ENCODE measurements around the gene TECPR2. TPM values are rescaled to one million over a fixed set of nuclear protein-coding genes. Genes with fewer than 3 reads are reported as not detected.
A peak's percentile ranks its signal among the peaks of the same experiment; 100 is the strongest.

The TECPR2 gene
- total RNA-seq, 1 experiment from 2014 or later, result 5.8 TPM

- in situ Hi-C loops (cut with HindIII; ENCODE audit: low sequenced_read_pairs), result no loop called here
- DNase-seq (ENCODE audit: low spot score), result no peak
These were observed 123.2 kb downstream of the TECPR2 start for GRCh38 chr14:102485693-102486512.

- no peak for DNase-seq (ENCODE audit: low spot score)
- in situ Hi-C loops (cut with HindIII; ENCODE audit: low sequenced_read_pairs), result no loop called here
These were observed 123.9 kb downstream of the TECPR2 start for GRCh38 chr14:102486513-102487203.

GRCh38 chr14:102487204-102487577 is 124.5 kb downstream of the TECPR2 start:
- in situ Hi-C loops (cut with HindIII; ENCODE audit: low sequenced_read_pairs), result no loop called here
- DNase-seq (ENCODE audit: low spot score), result no peak

GRCh38 chr14:102490456-102490855 is 127.7 kb downstream of the TECPR2 start:
- DNase-seq (ENCODE audit: low spot score), result no peak
- in situ Hi-C loops (cut with HindIII; ENCODE audit: low sequenced_read_pairs), result no loop called here

GRCh38 chr14:102491366-102491765 is 128.6 kb downstream of the TECPR2 start:
- in situ Hi-C loops (cut with HindIII; ENCODE audit: low sequenced_read_pairs), result no loop called here
- DNase-seq (ENCODE audit: low spot score), result no peak

- DNase-seq (ENCODE audit: low spot score), result no peak
- in situ Hi-C loops (cut with HindIII; ENCODE audit: low sequenced_read_pairs), result no loop called here
These were observed 129.2 kb downstream of the TECPR2 start for GRCh38 chr14:102491786-102492530.

- in situ Hi-C loops (cut with HindIII; ENCODE audit: low sequenced_read_pairs), result no loop called here
- no peak for DNase-seq (ENCODE audit: low spot score)
These were observed 129.8 kb downstream of the TECPR2 start for GRCh38 chr14:102492531-102492910.

GRCh38 chr14:102493096-102493495 is 130.4 kb downstream of the TECPR2 start:
- DNase-seq (ENCODE audit: low spot score), result no peak
- in situ Hi-C loops (cut with HindIII; ENCODE audit: low sequenced_read_pairs), result no loop called here

GRCh38 chr14:102493585-102493984 is 130.8 kb downstream of the TECPR2 start:
- DNase-seq (ENCODE audit: low spot score), result no peak
- in situ Hi-C loops (cut with HindIII; ENCODE audit: low sequenced_read_pairs), result no loop called here

GRCh38 chr14:102495491-102496330 is 133.0 kb downstream of the TECPR2 start:
- in situ Hi-C loops (cut with HindIII; ENCODE audit: low sequenced_read_pairs), result no loop called here
- no peak for DNase-seq (ENCODE audit: low spot score)

GRCh38 chr14:102496331-102496691 is 133.6 kb downstream of the TECPR2 start:
- DNase-seq (ENCODE audit: low spot score), result no peak
- in situ Hi-C loops (cut with HindIII; ENCODE audit: low sequenced_read_pairs), result no loop called here

GRCh38 chr14:102496958-102497744 is 134.4 kb downstream of the TECPR2 start:
- DNase-seq (ENCODE audit: low spot score), result no peak
- in situ Hi-C loops (cut with HindIII; ENCODE audit: low sequenced_read_pairs), result no loop called here

GRCh38 chr14:102497998-102498677 is 135.4 kb downstream of the TECPR2 start:
- in situ Hi-C loops (cut with HindIII; ENCODE audit: low sequenced_read_pairs), result no loop called here
- DNase-seq (ENCODE audit: low spot score), result no peak

- DNase-seq (ENCODE audit: low spot score), result no peak
These were observed 136.0 kb downstream of the TECPR2 start for GRCh38 chr14:102498678-102499265.

GRCh38 chr14:102499401-102500157 is 136.8 kb downstream of the TECPR2 start:
- no peak for DNase-seq (ENCODE audit: low spot score)
- in situ Hi-C loops (cut with HindIII; ENCODE audit: low sequenced_read_pairs), result no loop called here

More at GRCh38 chr14:102498678-102499265, 136.0 kb downstream of the TECPR2 start:
- in situ Hi-C loops (cut with HindIII; ENCODE audit: low sequenced_read_pairs), result no loop called here

GRCh38 chr14:102500158-102500662 is 137.5 kb downstream of the TECPR2 start:
- in situ Hi-C loops (cut with HindIII; ENCODE audit: low sequenced_read_pairs), result no loop called here
- peak; percentile 74 for DNase-seq (ENCODE audit: low spot score)

- in situ Hi-C loops (cut with HindIII; ENCODE audit: low sequenced_read_pairs), result no loop called here
- DNase-seq (ENCODE audit: low spot score), result peak; percentile 18
These were observed 138.0 kb downstream of the TECPR2 start for GRCh38 chr14:102500713-102501112.

All from G401 (cell line).